PC-3 (cell line): Measurements from ENCODE around the gene IL3RA. TPM values are rescaled to one million over a fixed set of nuclear protein-coding genes. Genes with fewer than 3 reads are reported as not detected.

ENCODE experiments used
- ATAC-seq: fragments of 200-7000 bp; cut with Tn5 transposase; 2 replicates; pipeline ENCODE4 v1.9.1; 2020; ENCODE audit warnings: mild to moderate bottlenecking, moderate library complexity
- BruUV-seq: library from RNA; stranded (reverse); fragments of 400-500 nt; replicated peaks from 2 replicates; lab custom pipeline; 2021; lab: Mats Ljungman, UMichigan
- CTCF ChIA-PET: fragments of 300-600 bp; sonication (Branson Sonifier 250); formaldehyde crosslinking; loops from one replicate; lab custom pipeline; 2022; ENCODE audit warnings: antibody characterized with exemption; lab: Charles Lee
- POLR2A ChIA-PET: fragments of 300-600 bp; sonication (Branson Sonifier 250); formaldehyde crosslinking; loops from one replicate; lab custom pipeline; 2022; ENCODE audit warnings: antibody characterized with exemption; ENCODE audit not compliant: unreplicated experiment; lab: Charles Lee
- DNase-seq: peaks from one replicate; pipeline ENCODE4 v3.0.0-alpha.2; 2015
- H2AFZ ChIP-seq: fragments of 300-600 bp; sonication (generic); 2 replicates; pipeline ENCODE4 v1.6.0; 2016; ENCODE audit warnings: antibody characterized with exemption, low read length
- H3F3A ChIP-seq: fragments of 300-600 bp; sonication (generic); one replicate; pipeline ENCODE4 v1.6.0; 2017; ENCODE audit warnings: antibody characterized with exemption, low read length, control low read depth, mild to moderate bottlenecking; ENCODE audit not compliant: unreplicated experiment
- H3K27ac ChIP-seq: fragments of 300-600 bp; sonication (generic); 2 replicates; pipeline ENCODE4 v1.5.1; 2016; ENCODE audit warnings: mild to moderate bottlenecking, low read length
- H3K27me3 ChIP-seq: fragments of 300-600 bp; sonication (generic); 2 replicates; pipeline ENCODE4 v1.6.1; 2016; ENCODE audit warnings: low read length, mixed read lengths
- H3K36me3 ChIP-seq: fragments of 300-600 bp; sonication (generic); 2 replicates; pipeline ENCODE4 v1.6.1; 2016; ENCODE audit warnings: low read depth, mixed run types, low read length, mixed read lengths
- H3K4me1 ChIP-seq: fragments of 300-600 bp; sonication (generic); 2 replicates; pipeline ENCODE4 v1.5.1; 2016; ENCODE audit warnings: low read length; ENCODE audit not compliant: insufficient read depth
- H3K4me2 ChIP-seq: fragments of 300-600 bp; sonication (generic); 2 replicates; pipeline ENCODE4 v1.6.0; 2016; ENCODE audit warnings: low read length
- H3K4me3 ChIP-seq: fragments of 300-600 bp; sonication (generic); 2 replicates; pipeline ENCODE4 v1.5.1; 2016; ENCODE audit warnings: mild to moderate bottlenecking, low read length, mixed read lengths
- H3K79me2 ChIP-seq: fragments of 300-600 bp; sonication (generic); 2 replicates; pipeline ENCODE4 v1.6.1; 2017; ENCODE audit warnings: low read length, mixed read lengths
- H3K9ac ChIP-seq: fragments of 300-600 bp; sonication (generic); 2 replicates; pipeline ENCODE4 v1.6.0; 2016; ENCODE audit warnings: mild to moderate bottlenecking, low read length
- H3K9me2 ChIP-seq: fragments of 300-600 bp; sonication (generic); replicated peaks from 2 replicates; pipeline ENCODE4 v1.6.1; 2016; ENCODE audit warnings: mixed run types, low read length, mixed read lengths
- H3K9me3 ChIP-seq: fragments of 300-600 bp; sonication (generic); 2 replicates; pipeline ENCODE4 v1.6.1; 2016; ENCODE audit warnings: low read length, mixed read lengths
- H4K20me1 ChIP-seq: fragments of 300-600 bp; sonication (generic); 2 replicates; pipeline ENCODE4 v1.6.1; 2016; ENCODE audit warnings: low read length, mixed read lengths
- CTCF ChIP-seq: fragments of 300-600 bp; sonication (generic); conservative IDR thresholded peaks from 2 replicates; pipeline ENCODE4 v1.5.1; 2017; ENCODE audit warnings: antibody characterized with exemption, low read depth, mild to moderate bottlenecking, low read length
- EZH2 ChIP-seq: fragments of 300-600 bp; sonication (generic); IDR thresholded peaks from one replicate; pipeline ENCODE4 v1.6.1; 2017; ENCODE audit warnings: antibody characterized with exemption, mild to moderate bottlenecking, low read length; ENCODE audit not compliant: unreplicated experiment
- EZH2phosphoT487 ChIP-seq: fragments of 300-600 bp; sonication (generic); IDR thresholded peaks from 2 replicates; pipeline ENCODE4 v1.6.1; 2018; ENCODE audit warnings: mild to moderate bottlenecking, antibody characterized with exemption, low read length, borderline replicate concordance
- intact Hi-C: fragments of 100-400 bp; cut with micrococcal nuclease; formaldehyde crosslinking; loops from 2 replicates; pipeline ENCODE4 v1.9.0; 2023
- total RNA-seq: library from RNA; depleted of rRNA; stranded (reverse); fragments of >200 nt; gene quantifications from 2 replicates; pipeline ENCODE4 v1.2.3, GENCODE V29; 2014

The IL3RA gene
- total RNA-seq, 1 experiment from 2014 or later = not detected

GRCh38 chrX:1389181-1389992, 52.8 kb downstream of the IL3RA start:
- no TSS peak for BruUV-seq
- intact Hi-C loops = no loop called here
- Histone ChIP-seq H3K4me1 (peaks cover 6% of the 10 kb centered on the region; the same call in 1 of the 2 replicates), H3K79me2 (peaks cover 56% of the 10 kb centered on the region), H3K9me2 (no peaks in the 10 kb centered on the region), H3K4me3 (no peak overlapping the region), H4K20me1 (peaks cover 65% of the 10 kb centered on the region), H3K36me3 (peaks cover 57% of the 10 kb centered on the region), H3K9me3 (no peaks in the 10 kb centered on the region), H3K27ac (no peak overlapping the region), H3K4me2 (no peak overlapping the region), H3F3A (no peaks in the 10 kb centered on the region), H3K27me3 (no peaks in the 10 kb centered on the region), H3K9ac (no peak overlapping the region), H2AFZ (no peak overlapping the region)
- ATAC-seq (no peak), DNase-seq (no peak)
- no peak for TF ChIP-seq EZH2
- no peak for TF ChIP-seq EZH2phosphoT487
- no peak for TF ChIP-seq CTCF
- POLR2A ChIA-PET = no interaction called here
- CTCF ChIA-PET = no interaction called here

- no peaks in the 10 kb centered on the region for H3K27me3 ChIP-seq
- DNase-seq (no peak), ATAC-seq (no peak)
- H4K20me1 ChIP-seq = peaks cover 65% of the 10 kb centered on the region
- no peaks in the 10 kb centered on the region for H3F3A ChIP-seq
- H3K36me3 ChIP-seq = peaks cover 57% of the 10 kb centered on the region
- no peaks in the 10 kb centered on the region for H3K9me2 ChIP-seq
- H3K79me2 ChIP-seq = peaks cover 62% of the 10 kb centered on the region
- no peak overlapping the region for H2AFZ ChIP-seq
- intact Hi-C loops = no loop called here
- peak overlapping the region; percentile 96 for H3K4me2 ChIP-seq
- H3K9ac ChIP-seq = no peak overlapping the region
- ChIA-PET CTCF (no interaction called here), POLR2A (no interaction called here)
- H3K9me3 ChIP-seq = no peaks in the 10 kb centered on the region
- no TSS peak for BruUV-seq
- TF ChIP-seq EZH2phosphoT487 (no peak), CTCF (no peak), EZH2 (no peak)
- no peak overlapping the region for H3K27ac ChIP-seq
- peak overlapping the region; percentile 97; the same call in 1 of the 2 replicates for H3K4me3 ChIP-seq
- peaks cover 6% of the 10 kb centered on the region; the same call in 1 of the 2 replicates for H3K4me1 ChIP-seq
Observed at GRCh38 chrX:1389993-1390285, 53.4 kb downstream of the IL3RA start.

- peaks cover 70% of the 10 kb centered on the region for H3K79me2 ChIP-seq
- ChIA-PET CTCF (no interaction called here), POLR2A (no interaction called here)
- no peaks in the 10 kb centered on the region for H3K9me2 ChIP-seq
- H3F3A ChIP-seq = no peaks in the 10 kb centered on the region
- peaks cover 49% of the 10 kb centered on the region for H3K36me3 ChIP-seq
- peaks cover 57% of the 10 kb centered on the region for H4K20me1 ChIP-seq
- no TSS peak for BruUV-seq
- peak overlapping the region; percentile 97 for H3K4me3 ChIP-seq
- H3K4me2 ChIP-seq = peak overlapping the region; percentile 96
- TF ChIP-seq CTCF (no peak), EZH2 (no peak), EZH2phosphoT487 (no peak)
- peak overlapping the region; percentile 96; the same call in 1 of the 2 replicates for H3K27ac ChIP-seq
- no peak for ATAC-seq
- intact Hi-C loops = no loop called here
- peaks cover 6% of the 10 kb centered on the region; the same call in 1 of the 2 replicates for H3K4me1 ChIP-seq
- H3K9me3 ChIP-seq = no peaks in the 10 kb centered on the region
- no peak overlapping the region for H2AFZ ChIP-seq
- H3K27me3 ChIP-seq = no peaks in the 10 kb centered on the region
- peak overlapping the region; percentile 100 for H3K9ac ChIP-seq
- DNase-seq = no peak
Observed at GRCh38 chrX:1390621-1391369, 54.2 kb downstream of the IL3RA start.
